Measurements from ENCODE around the gene MALRD1. TPM values are rescaled to one million over a fixed set of nuclear protein-coding genes. Genes with fewer than 3 reads are reported as not detected.

The MALRD1 gene
- total RNA-seq, 1 experiment from 2014 or later: not detected

GRCh38 chr10:19096501-19097073 lies 48.0 kb downstream of the MALRD1 start:
- DNase-seq (ENCODE audit: unreplicated experiment): no peak
- Mint-ChIP-seq H3K36me3 (ENCODE audit: insufficient read depth, unreplicated experiment) (no peaks in the 10 kb centered on the region), H3K9me3 (ENCODE audit: unreplicated experiment) (no peaks in the 10 kb centered on the region), H3K4me3 (ENCODE audit: unreplicated experiment) (no peak overlapping the region), H3K27me3 (ENCODE audit: insufficient read depth, unreplicated experiment) (no peaks in the 10 kb centered on the region), H3K4me1 (ENCODE audit: insufficient read depth, unreplicated experiment) (peaks cover 9% of the 10 kb centered on the region), H3K27ac (ENCODE audit: low read depth, unreplicated experiment) (no peak overlapping the region)
- POLR2A ChIA-PET: no interaction called here
- CTCF ChIA-PET: interaction anchor here (0.6 kb wide), 1 partner anchor 68 kb away, joined by 3 read pairs; no protein-coding TSS in a partner anchor
- TF ChIP-seq CTCF (IDR thresholded peaks at IDR 0.05; ENCODE audit: unreplicated experiment): no peak
- intact Hi-C loops (cut with micrococcal nuclease): no loop called here
- no TSS peak for BruUV-seq (replicated peaks)

- ChIA-PET POLR2A (no interaction called here), CTCF (interaction anchor here (0.6 kb wide), 1 partner anchor 68 kb away, joined by 3 read pairs; no protein-coding TSS in a partner anchor)
- intact Hi-C loops (cut with micrococcal nuclease): no loop called here
- Mint-ChIP-seq H3K9me3 (ENCODE audit: unreplicated experiment) (no peaks in the 10 kb centered on the region), H3K36me3 (ENCODE audit: insufficient read depth, unreplicated experiment) (no peaks in the 10 kb centered on the region), H3K27me3 (ENCODE audit: insufficient read depth, unreplicated experiment) (no peaks in the 10 kb centered on the region), H3K4me1 (ENCODE audit: insufficient read depth, unreplicated experiment) (peaks cover 9% of the 10 kb centered on the region), H3K4me3 (ENCODE audit: unreplicated experiment) (no peak overlapping the region), H3K27ac (ENCODE audit: low read depth, unreplicated experiment) (no peak overlapping the region)
- DNase-seq (ENCODE audit: unreplicated experiment): peak; percentile 16
- BruUV-seq (replicated peaks): no TSS peak
- TF ChIP-seq CTCF (IDR thresholded peaks at IDR 0.05; ENCODE audit: unreplicated experiment): no peak
Measured at GRCh38 chr10:19097151-19097550, 48.5 kb downstream of the MALRD1 start.

- no TSS peak for BruUV-seq (replicated peaks)
- Mint-ChIP-seq H3K9me3 (ENCODE audit: unreplicated experiment) (no peaks in the 10 kb centered on the region), H3K4me1 (ENCODE audit: insufficient read depth, unreplicated experiment) (peaks cover 9% of the 10 kb centered on the region), H3K27ac (ENCODE audit: low read depth, unreplicated experiment) (no peak overlapping the region), H3K36me3 (ENCODE audit: insufficient read depth, unreplicated experiment) (no peaks in the 10 kb centered on the region), H3K4me3 (ENCODE audit: unreplicated experiment) (no peak overlapping the region), H3K27me3 (ENCODE audit: insufficient read depth, unreplicated experiment) (no peaks in the 10 kb centered on the region)
- CTCF ChIA-PET: no interaction called here
- DNase-seq (ENCODE audit: unreplicated experiment): no peak
- POLR2A ChIA-PET: no interaction called here
- intact Hi-C loops (cut with micrococcal nuclease): no loop called here
- TF ChIP-seq CTCF (IDR thresholded peaks at IDR 0.05; ENCODE audit: unreplicated experiment): no peak
Measured at GRCh38 chr10:19098803-19099202, 50.2 kb downstream of the MALRD1 start.

- intact Hi-C loops (cut with micrococcal nuclease): no loop called here
- no peak for DNase-seq (ENCODE audit: unreplicated experiment)
- BruUV-seq (replicated peaks): no TSS peak
- peaks cover 25% of the 10 kb centered on the region for H3K9me3 Mint-ChIP-seq (ENCODE audit: unreplicated experiment)
- no peaks in the 10 kb centered on the region for H3K36me3 Mint-ChIP-seq (ENCODE audit: insufficient read depth, unreplicated experiment)
- H3K4me1 Mint-ChIP-seq (ENCODE audit: insufficient read depth, unreplicated experiment): no peaks in the 10 kb centered on the region
- no peak overlapping the region for H3K27ac Mint-ChIP-seq (ENCODE audit: low read depth, unreplicated experiment)
- CTCF ChIA-PET: no interaction called here
- H3K4me3 Mint-ChIP-seq (ENCODE audit: unreplicated experiment): no peak overlapping the region
- TF ChIP-seq CTCF (IDR thresholded peaks at IDR 0.05; ENCODE audit: unreplicated experiment): no peak
- H3K27me3 Mint-ChIP-seq (ENCODE audit: insufficient read depth, unreplicated experiment): no peaks in the 10 kb centered on the region
- POLR2A ChIA-PET: no interaction called here
Measured at GRCh38 chr10:19107406-19107805, 58.8 kb downstream of the MALRD1 start.

Measured in MCF 10A (cell line).